DOHH2 (cell line): ENCODE data around the gene GCC2.

Experiments used
- EZH2phosphoT487 ChIP-seq: fragments of 200-600 bp; sonication (generic); IDR thresholded peaks from 2 replicates; pipeline ENCODE4 v1.6.1; 2017; ENCODE audit warnings: borderline replicate concordance, mild to moderate bottlenecking, antibody characterized with exemption, low read length, moderate library complexity, mixed read lengths
- TF ChIP-seq, protein P1 (sequence below): fragments of 200-600 bp; sonication (generic); IDR thresholded peaks from one replicate; pipeline ENCODE4 v1.5.1; 2014; ENCODE audit warnings: antibody characterized with exemption, mild to moderate bottlenecking, low read depth, low read length; ENCODE audit not compliant: poor library complexity, severe bottlenecking

DNA sequence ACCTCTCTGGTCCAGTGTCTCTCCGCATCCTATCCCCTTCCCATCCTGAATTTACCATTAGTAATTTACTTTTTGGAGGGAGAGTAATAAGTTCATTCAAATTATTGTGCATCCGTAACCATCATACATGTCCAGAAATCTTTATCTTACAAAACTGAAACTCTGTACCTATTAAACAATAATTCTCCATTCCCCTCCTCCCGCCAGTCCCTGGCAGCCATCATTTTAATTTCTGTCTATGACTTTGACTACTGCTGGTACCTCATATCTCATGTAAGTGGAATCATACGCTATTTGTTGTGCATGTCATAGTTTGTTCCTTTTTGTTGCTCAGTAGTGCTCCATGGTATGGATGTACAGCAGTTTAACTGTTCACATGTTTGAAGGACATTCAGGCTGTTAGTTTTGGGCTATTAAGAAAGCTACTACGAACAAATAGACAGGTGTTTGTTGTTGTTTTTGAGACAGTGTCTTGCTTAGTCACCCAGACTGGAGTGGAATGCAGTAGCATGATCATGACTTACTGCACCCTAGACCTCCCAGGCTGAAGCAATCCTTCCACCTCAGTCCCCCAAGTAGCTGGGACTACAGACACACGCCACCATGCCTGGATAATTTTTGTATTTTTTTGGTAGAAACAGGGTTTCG, 87.3 kb downstream of the GCC2 start:
- TF ChIP-seq, protein P1, sequence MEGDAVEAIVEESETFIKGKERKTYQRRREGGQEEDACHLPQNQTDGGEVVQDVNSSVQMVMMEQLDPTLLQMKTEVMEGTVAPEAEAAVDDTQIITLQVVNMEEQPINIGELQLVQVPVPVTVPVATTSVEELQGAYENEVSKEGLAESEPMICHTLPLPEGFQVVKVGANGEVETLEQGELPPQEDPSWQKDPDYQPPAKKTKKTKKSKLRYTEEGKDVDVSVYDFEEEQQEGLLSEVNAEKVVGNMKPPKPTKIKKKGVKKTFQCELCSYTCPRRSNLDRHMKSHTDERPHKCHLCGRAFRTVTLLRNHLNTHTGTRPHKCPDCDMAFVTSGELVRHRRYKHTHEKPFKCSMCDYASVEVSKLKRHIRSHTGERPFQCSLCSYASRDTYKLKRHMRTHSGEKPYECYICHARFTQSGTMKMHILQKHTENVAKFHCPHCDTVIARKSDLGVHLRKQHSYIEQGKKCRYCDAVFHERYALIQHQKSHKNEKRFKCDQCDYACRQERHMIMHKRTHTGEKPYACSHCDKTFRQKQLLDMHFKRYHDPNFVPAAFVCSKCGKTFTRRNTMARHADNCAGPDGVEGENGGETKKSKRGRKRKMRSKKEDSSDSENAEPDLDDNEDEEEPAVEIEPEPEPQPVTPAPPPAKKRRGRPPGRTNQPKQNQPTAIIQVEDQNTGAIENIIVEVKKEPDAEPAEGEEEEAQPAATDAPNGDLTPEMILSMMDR, result no peak
- no peak for TF ChIP-seq EZH2phosphoT487
